HepG2 (cell line): Measurements from ENCODE around the gene AP4M1. TPM values are rescaled to one million over a fixed set of nuclear protein-coding genes. Genes with fewer than 3 reads are reported as not detected.
A peak's percentile ranks its signal among the peaks of the same experiment; 100 is the strongest.

ENCODE experiments used
- ATAC-seq: fragments of 200-7000 bp; cut with Tn5 transposase; 3 replicates; pipeline ENCODE4 v1.9.1; 2020; ENCODE audit warnings: mild to moderate bottlenecking, moderate library complexity
- BruUV-seq: library from RNA; stranded (reverse); fragments of 400-500 nt; replicated peaks from 2 replicates; lab custom pipeline; 2021; lab: Mats Ljungman, UMichigan
- CTCF ChIA-PET: fragments of 300-600 bp; formaldehyde crosslinking; extraction: SDS; loops from one replicate; lab custom pipeline; 2021; ENCODE audit warnings: low total read pairs, inconsistent platforms, low intra/inter-chr PET ratio; lab: Yijun Ruan, JAX
- POLR2A ChIA-PET: fragments of 350-600 bp; sonication (Branson Sonifier 250); formaldehyde crosslinking; loops from one replicate; lab custom pipeline; 2020; ENCODE audit warnings: antibody characterized with exemption, inconsistent platforms; lab: Yijun Ruan, JAX
- DNase-seq: peaks from one replicate; pipeline ENCODE4 v3.0.0-alpha.2; 2015; ENCODE audit warnings: low spot score
- FAIRE-seq: peaks from 3 replicates; lab custom pipeline; 2011; peaks lifted over from hg19 to GRCh38; lab: Jason Lieb, UNC
- H2AFZ ChIP-seq: one replicate; pipeline ENCODE4 v1.6.1; 2011; ENCODE audit warnings: low read length, inconsistent platforms
- H3K27ac ChIP-seq: fragments of 300-600 bp; 3 replicates; pipeline ENCODE4 v1.8.0; 2011; ENCODE audit warnings: mixed run types, mild to moderate bottlenecking, mixed read lengths, low read length, inconsistent platforms; ENCODE audit not compliant: insufficient read depth; ENCODE audit errors: extremely low read length
- H3K27me3 ChIP-seq, 2 experiments: fragments of 200-600 bp in 1 of 2; 2 replicates in 1 of 2; 3 replicates in 1 of 2; pipeline versions ENCODE4 v1.6.0 to v1.8.0; 2011; ENCODE audit warnings: low read length in 2 of 2, mild to moderate bottlenecking in 2 of 2, moderate library complexity in 2 of 2, inconsistent platforms in 1 of 2; ENCODE audit not compliant: insufficient read depth in 2 of 2, control insufficient read depth in 1 of 2
- H3K36me3 ChIP-seq, 2 experiments: fragments of 200-600 bp in 1 of 2; replicated peaks in 1 of 2; 2 replicates in 1 of 2; 3 replicates in 1 of 2; pipeline versions ENCODE4 v1.5.1 to v1.8.0; 2011; ENCODE audit warnings: low read length in 2 of 2, inconsistent platforms in 1 of 2; ENCODE audit not compliant: insufficient read depth in 2 of 2, control insufficient read depth in 1 of 2
- H3K4me1 ChIP-seq: 2 replicates; pipeline ENCODE4 v1.5.1; 2012; ENCODE audit warnings: low read length, inconsistent platforms; ENCODE audit not compliant: insufficient read depth
- H3K4me2 ChIP-seq: 2 replicates; pipeline ENCODE4 v1.6.0; 2011; ENCODE audit warnings: low read depth, low read length, inconsistent platforms
- H3K4me3 ChIP-seq, 3 experiments: fragments of 200-600 bp in 1 of 3; sonication (generic), shearing (Covaris generic) in 1 of 3; replicated peaks in 1 of 3; 2 replicates each; pipeline ENCODE4 v1.5.1; 2011 to 2016; ENCODE audit warnings: low read length in 3 of 3, inconsistent platforms in 2 of 3, low read depth in 2 of 3, mild to moderate bottlenecking in 2 of 3, control low read depth in 1 of 3, mixed read lengths in 1 of 3; ENCODE audit not compliant: insufficient read depth in 1 of 3
- H3K79me2 ChIP-seq: one replicate; pipeline ENCODE4 v1.6.1; 2011; ENCODE audit warnings: low read length, inconsistent platforms; ENCODE audit not compliant: insufficient read depth
- H3K9ac ChIP-seq: 2 replicates; pipeline ENCODE4 v1.6.0; 2011; ENCODE audit warnings: mild to moderate bottlenecking, low read depth, low read length, inconsistent platforms; ENCODE audit not compliant: insufficient read depth
- H3K9me3 ChIP-seq: 2 replicates; pipeline ENCODE4 v1.5.1; 2012; ENCODE audit warnings: mild to moderate bottlenecking, low read length
- H4K20me1 ChIP-seq: 2 replicates; pipeline ENCODE4 v1.6.0; 2011; ENCODE audit warnings: inconsistent platforms, mild to moderate bottlenecking, low read length, moderate library complexity; ENCODE audit not compliant: insufficient read depth
- MBD4 ChIP-seq: IDR thresholded peaks from 2 replicates; pipeline ENCODE4 v1.6.1; 2012; ENCODE audit warnings: low read length, inconsistent platforms, borderline replicate concordance
- MEIS2 ChIP-seq: sonication (generic); formaldehyde crosslinking; IDR thresholded peaks from 2 replicates; pipeline ENCODE4 v1.9.0; 2021; ENCODE audit warnings: mild to moderate bottlenecking, missing genetic modification reagents
- POLR2A ChIP-seq, 2 experiments: IDR thresholded peaks; 2 replicates each; pipeline ENCODE4 v1.6.1; 2011; ENCODE audit warnings: low read depth in 2 of 2, low read length in 2 of 2, mild to moderate bottlenecking in 1 of 2, moderate library complexity in 1 of 2; ENCODE audit not compliant: insufficient read depth in 1 of 2
- POLR2G ChIP-seq: fragments of 200-400 bp; formaldehyde crosslinking; IDR thresholded peaks from 2 replicates; pipeline ENCODE4 v1.6.1; 2018; ENCODE audit warnings: mild to moderate bottlenecking, low read depth, low read length, moderate library complexity
- SSRP1 ChIP-seq: IDR thresholded peaks from 2 replicates; pipeline ENCODE4 v1.6.1; 2016; ENCODE audit warnings: control low read depth
- ZNF331 ChIP-seq: sonication (generic); formaldehyde crosslinking; IDR thresholded peaks from 2 replicates; pipeline ENCODE4 v1.4.0; 2020; ENCODE audit warnings: missing genetic modification reagents
- ZNF343 ChIP-seq: sonication (generic); formaldehyde crosslinking; IDR thresholded peaks from 2 replicates; pipeline ENCODE4 v1.4.0; 2020; ENCODE audit warnings: mild to moderate bottlenecking, missing genetic modification reagents
- ZNF44 ChIP-seq: sonication (generic); formaldehyde crosslinking; IDR thresholded peaks from 2 replicates; pipeline ENCODE4 v1.5.1; 2020; ENCODE audit warnings: mild to moderate bottlenecking, missing genetic modification reagents
- ZNF724P ChIP-seq: sonication (generic); formaldehyde crosslinking; IDR thresholded peaks from 2 replicates; pipeline ENCODE4 v1.8.0; 2022; ENCODE audit warnings: missing genetic modification reagents, borderline replicate concordance
- WGBS: methylation state at CpG from one replicate; pipeline ENCODE4 v1.1.6; 2017; ENCODE audit warnings: low lambda C conversion rate; 5-methylcytosine and 5-hydroxymethylcytosine counted together
- in situ Hi-C: cut with HindIII; loops from 2 replicates; pipeline ENCODE4 v1.10.0; 2017; ENCODE audit warnings: low pct_unique_long_range_greater_than_20kb; ENCODE audit not compliant: extremely low pct_ligation_motif_present
- intact Hi-C: fragments of 100-400 bp; cut with micrococcal nuclease; formaldehyde crosslinking; loops from one replicate; pipeline ENCODE4 v1.10.0; 2022; ENCODE audit not compliant: unreplicated experiment
- polyA plus RNA-seq, 8 experiments: library from polyadenylated mRNA; depleted of rRNA in 3 of 8; stranded (reverse) in 7 of 8; unstranded in 1 of 8; fragments of >200 nt; fragmentation: Illumina TruSeq in 4 of 8; extraction: Trizol in 4 of 8; gene quantifications; 2 replicates each; pipeline versions ENCODE4 v1.2.1 to v1.2.3, GENCODE V29; 2011 to 2016; ENCODE audit warnings: low read depth in 4 of 8, missing spikeins in 1 of 8, mixed read lengths in 1 of 8; ENCODE audit not compliant: insufficient read depth in 1 of 8
- total RNA-seq, 5 experiments: library from RNA; depleted of rRNA; stranded (reverse); fragments of >200 nt; fragmentation: Illumina TruSeq; extraction: Trizol; gene quantifications; 2 replicates each; pipeline ENCODE4 v1.2.3, GENCODE V29; 2016; ENCODE audit warnings: low read depth in 1 of 5
- TF ChIP-seq, protein P1 (sequence below): sonication (generic); formaldehyde crosslinking; IDR thresholded peaks from 2 replicates; pipeline ENCODE4 v1.4.0; 2020; ENCODE audit warnings: mild to moderate bottlenecking, missing genetic modification reagents
- TF ChIP-seq, protein P2 (sequence below): sonication (generic); formaldehyde crosslinking; IDR thresholded peaks from 2 replicates; pipeline ENCODE4 v1.5.1; 2020; ENCODE audit warnings: mild to moderate bottlenecking, missing genetic modification reagents, moderate library complexity

Gene AP4M1
- total and polyA plus RNA-seq, 2 of the 13 experiments (the other 11 are each of a cell fraction or from before 2014, with no cell fraction given) = 6.3 to 9.7 TPM

DNA sequence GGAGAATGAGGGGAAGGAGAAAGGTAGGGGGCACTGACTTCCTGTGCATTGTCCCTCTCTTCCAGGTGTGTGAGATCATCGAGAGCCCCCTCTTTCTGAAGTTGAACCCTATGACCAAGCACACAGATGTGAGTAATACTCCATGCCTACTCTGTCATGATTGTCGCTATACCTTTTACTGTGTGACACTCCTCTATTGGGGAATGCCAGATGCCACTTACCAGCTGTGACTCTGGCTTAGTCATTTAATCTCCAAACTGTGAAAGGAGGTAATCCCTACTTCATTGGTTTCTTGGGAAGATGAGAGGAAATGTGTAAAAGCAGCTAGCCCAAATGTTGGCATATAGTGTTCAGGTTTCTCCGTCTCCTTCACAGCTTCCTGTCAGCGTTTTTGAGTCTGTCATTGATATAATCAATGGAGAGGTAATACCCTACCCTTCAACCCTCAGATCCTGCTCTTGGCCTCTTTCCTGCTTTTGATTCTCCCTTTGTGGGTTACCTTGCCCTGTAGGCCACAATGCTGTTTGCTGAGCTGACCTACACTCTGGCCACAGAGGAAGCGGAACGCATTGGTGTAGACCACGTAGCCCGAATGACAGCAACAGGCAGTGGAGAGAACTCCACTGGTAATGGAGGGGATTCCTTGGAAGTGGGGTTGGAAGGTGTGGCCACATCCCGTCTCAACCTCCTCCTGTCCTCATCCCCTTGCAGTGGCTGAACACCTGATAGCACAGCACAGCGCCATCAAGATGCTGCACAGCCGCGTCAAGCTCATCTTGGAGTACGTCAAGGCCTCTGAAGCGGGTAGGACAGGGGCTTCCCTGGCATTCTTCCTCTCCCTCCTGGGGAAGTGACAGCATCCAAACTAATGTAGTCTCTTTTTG, 10.7 kb upstream of the AP4M1 start:
- TF ChIP-seq POLR2A (IDR thresholded peaks at IDR 0.05; ENCODE audit: insufficient read depth in 1 of 2, low read depth in 2 of 2, low read length in 2 of 2) (peak in 1 of 2 experiments; percentile 10; a peak in 2 of 4 replicates), MEIS2 (CRISPR knock-in tag) (no peak), ZNF331 (CRISPR knock-in tag) (no peak)
- Histone ChIP-seq H3K27me3 (no peaks in the 10 kb centered on the region; a peak in 1 of 5 replicates), H3K27ac (no peak overlapping the region), H3K9ac (no peak overlapping the region), H3K4me1 (peaks cover 38% of the 10 kb centered on the region), H3K4me2 (no peak overlapping the region), H3K9me3 (no peaks in the 10 kb centered on the region), H3K79me2 (peaks cover 10% of the 10 kb centered on the region), H3K36me3 (peaks cover 35 to 56% of the 10 kb centered on the region in 2 experiments), H4K20me1 (no peaks in the 10 kb centered on the region), H3K4me3 (no peak overlapping the region), H2AFZ (no peak overlapping the region)
- POLR2A ChIA-PET = interaction anchor here (0.7 to 4.3 kb wide), 2 partner anchors 10 to 30 kb away, joined by 4 to 33 read pairs; partner anchors contain the start of genes AP4M1 and MCM7
- intact Hi-C loops (no loop called here), in situ Hi-C loops (no loop called here)
- DNase-seq (no peak), ATAC-seq (peak; percentile 6; the same call in 2 of the 3 replicates), FAIRE-seq (no peak)
- CTCF ChIA-PET = no interaction called here
- WGBS = 95% methylated on average over 9 of the region's 14 CpGs
- BruUV-seq = TSS peak; percentile 55

DNA sequence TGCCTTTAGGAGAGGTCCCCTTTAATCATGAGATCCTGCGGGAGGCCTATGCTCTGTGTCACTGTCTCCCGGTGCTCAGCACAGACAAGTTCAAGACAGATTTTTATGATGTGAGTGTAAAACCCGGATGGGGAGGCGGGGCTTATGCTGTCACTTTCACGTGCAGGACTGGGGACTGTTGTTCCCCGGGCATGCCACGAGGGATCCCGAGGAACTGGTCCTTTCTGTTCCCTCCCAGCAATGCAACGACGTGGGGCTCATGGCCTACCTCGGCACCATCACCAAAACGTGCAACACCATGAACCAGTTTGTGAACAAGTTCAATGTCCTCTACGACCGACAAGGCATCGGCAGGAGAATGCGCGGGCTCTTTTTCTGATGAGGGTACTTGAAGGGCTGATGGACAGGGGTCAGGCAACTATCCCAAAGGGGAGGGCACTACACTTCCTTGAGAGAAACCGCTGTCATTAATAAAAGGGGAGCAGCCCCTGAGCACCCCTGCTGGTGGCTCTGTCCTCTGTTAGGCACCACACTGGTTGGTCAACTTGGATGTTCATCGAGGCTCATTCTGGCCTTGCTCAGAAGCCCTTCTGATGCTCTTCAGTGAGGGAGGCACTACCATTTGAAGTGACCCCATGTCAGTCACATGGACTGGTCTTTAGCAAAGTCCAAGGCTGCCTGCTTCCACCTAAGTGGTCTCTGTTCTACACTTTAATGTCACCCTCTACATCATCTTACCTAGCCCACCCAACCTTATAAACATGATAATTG, 9.8 kb upstream of the AP4M1 start:
- Histone ChIP-seq H3K4me2 (no peak overlapping the region), H3K27ac (no peak overlapping the region), H3K36me3 (peaks cover 40 to 63% of the 10 kb centered on the region in 2 experiments), H3K4me3 (no peak overlapping the region), H3K27me3 (no peaks in the 10 kb centered on the region; a peak in 1 of 5 replicates), H4K20me1 (no peaks in the 10 kb centered on the region), H3K79me2 (peaks cover 10% of the 10 kb centered on the region), H3K9me3 (no peaks in the 10 kb centered on the region), H3K9ac (no peak overlapping the region), H3K4me1 (peaks cover 38% of the 10 kb centered on the region), H2AFZ (no peak overlapping the region)
- POLR2A ChIA-PET = interaction anchor here (4.3 kb wide), 1 partner anchor 10 kb away, joined by 33 read pairs; the partner anchor contains the start of genes AP4M1 and MCM7
- DNase-seq (no peak), ATAC-seq (peak; percentile 38), FAIRE-seq (no peak)
- CTCF ChIA-PET = no interaction called here
- 97% methylated on average over 19 of the region's 19 CpGs for WGBS
- in situ Hi-C loops (no loop called here), intact Hi-C loops (no loop called here)
- BruUV-seq = no TSS peak
- TF ChIP-seq POLR2A (IDR thresholded peaks at IDR 0.05; ENCODE audit: insufficient read depth in 1 of 2, low read depth in 2 of 2, low read length in 2 of 2) = peak; percentile 13 to 45; a peak in 3 of 4 replicates
- TF ChIP-seq, protein P1, sequence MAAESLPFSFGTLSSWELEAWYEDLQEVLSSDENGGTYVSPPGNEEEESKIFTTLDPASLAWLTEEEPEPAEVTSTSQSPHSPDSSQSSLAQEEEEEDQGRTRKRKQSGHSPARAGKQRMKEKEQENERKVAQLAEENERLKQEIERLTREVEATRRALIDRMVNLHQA (CRISPR knock-in tag) = no peak
- TF ChIP-seq, protein P2, sequence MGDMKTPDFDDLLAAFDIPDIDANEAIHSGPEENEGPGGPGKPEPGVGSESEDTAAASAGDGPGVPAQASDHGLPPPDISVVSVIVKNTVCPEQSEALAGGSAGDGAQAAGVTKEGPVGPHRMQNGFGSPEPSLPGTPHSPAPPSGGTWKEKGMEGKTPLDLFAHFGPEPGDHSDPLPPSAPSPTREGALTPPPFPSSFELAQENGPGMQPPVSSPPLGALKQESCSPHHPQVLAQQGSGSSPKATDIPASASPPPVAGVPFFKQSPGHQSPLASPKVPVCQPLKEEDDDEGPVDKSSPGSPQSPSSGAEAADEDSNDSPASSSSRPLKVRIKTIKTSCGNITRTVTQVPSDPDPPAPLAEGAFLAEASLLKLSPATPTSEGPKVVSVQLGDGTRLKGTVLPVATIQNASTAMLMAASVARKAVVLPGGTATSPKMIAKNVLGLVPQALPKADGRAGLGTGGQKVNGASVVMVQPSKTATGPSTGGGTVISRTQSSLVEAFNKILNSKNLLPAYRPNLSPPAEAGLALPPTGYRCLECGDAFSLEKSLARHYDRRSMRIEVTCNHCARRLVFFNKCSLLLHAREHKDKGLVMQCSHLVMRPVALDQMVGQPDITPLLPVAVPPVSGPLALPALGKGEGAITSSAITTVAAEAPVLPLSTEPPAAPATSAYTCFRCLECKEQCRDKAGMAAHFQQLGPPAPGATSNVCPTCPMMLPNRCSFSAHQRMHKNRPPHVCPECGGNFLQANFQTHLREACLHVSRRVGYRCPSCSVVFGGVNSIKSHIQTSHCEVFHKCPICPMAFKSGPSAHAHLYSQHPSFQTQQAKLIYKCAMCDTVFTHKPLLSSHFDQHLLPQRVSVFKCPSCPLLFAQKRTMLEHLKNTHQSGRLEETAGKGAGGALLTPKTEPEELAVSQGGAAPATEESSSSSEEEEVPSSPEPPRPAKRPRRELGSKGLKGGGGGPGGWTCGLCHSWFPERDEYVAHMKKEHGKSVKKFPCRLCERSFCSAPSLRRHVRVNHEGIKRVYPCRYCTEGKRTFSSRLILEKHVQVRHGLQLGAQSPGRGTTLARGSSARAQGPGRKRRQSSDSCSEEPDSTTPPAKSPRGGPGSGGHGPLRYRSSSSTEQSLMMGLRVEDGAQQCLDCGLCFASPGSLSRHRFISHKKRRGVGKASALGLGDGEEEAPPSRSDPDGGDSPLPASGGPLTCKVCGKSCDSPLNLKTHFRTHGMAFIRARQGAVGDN (CRISPR knock-in tag) = 0 out of 2 replicates have a peak, but pooled peaks have one; percentile 23
- TF ChIP-seq POLR2G = peak; percentile 73
- TF ChIP-seq ZNF343 (CRISPR knock-in tag) = no peak
- TF ChIP-seq SSRP1 (CRISPR knock-in tag) = 0 out of 2 replicates have a peak, but pooled peaks have one; percentile 45
- 0 out of 2 replicates have a peak, but pooled peaks have one; percentile 25 for TF ChIP-seq MBD4
- no peak for TF ChIP-seq ZNF724P
- TF ChIP-seq ZNF44 (CRISPR knock-in tag) = no peak
